ENCODE results near the gene DOCK10.

DNA sequence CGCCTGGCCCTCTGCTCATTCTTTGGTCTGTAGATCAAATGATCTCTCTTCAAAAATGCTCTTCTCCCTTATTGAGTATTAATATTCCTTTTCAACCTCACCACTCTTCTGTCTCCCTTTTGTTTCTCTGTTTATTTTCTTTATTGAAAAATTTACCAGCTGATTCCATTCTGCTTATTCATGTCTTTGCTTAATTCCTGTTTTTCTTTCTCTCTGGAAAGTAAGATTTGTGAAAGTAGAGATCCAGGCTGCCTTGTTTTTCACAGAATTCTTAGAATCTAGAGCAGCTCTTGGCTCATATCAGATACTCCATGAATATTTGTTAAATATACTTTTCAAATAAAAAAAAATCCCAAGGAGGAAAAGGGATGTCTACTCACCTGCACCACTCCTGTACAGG is 157.0 kb downstream of the DOCK10 start:
- TF ChIP-seq, protein P1, sequence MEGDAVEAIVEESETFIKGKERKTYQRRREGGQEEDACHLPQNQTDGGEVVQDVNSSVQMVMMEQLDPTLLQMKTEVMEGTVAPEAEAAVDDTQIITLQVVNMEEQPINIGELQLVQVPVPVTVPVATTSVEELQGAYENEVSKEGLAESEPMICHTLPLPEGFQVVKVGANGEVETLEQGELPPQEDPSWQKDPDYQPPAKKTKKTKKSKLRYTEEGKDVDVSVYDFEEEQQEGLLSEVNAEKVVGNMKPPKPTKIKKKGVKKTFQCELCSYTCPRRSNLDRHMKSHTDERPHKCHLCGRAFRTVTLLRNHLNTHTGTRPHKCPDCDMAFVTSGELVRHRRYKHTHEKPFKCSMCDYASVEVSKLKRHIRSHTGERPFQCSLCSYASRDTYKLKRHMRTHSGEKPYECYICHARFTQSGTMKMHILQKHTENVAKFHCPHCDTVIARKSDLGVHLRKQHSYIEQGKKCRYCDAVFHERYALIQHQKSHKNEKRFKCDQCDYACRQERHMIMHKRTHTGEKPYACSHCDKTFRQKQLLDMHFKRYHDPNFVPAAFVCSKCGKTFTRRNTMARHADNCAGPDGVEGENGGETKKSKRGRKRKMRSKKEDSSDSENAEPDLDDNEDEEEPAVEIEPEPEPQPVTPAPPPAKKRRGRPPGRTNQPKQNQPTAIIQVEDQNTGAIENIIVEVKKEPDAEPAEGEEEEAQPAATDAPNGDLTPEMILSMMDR (IDR thresholded peaks at IDR 0.05), result no peak
- TF ChIP-seq POLR2A (IDR thresholded peaks at IDR 0.05), result no peak
- no peak for TF ChIP-seq POLR2AphosphoS5 (IDR thresholded peaks at IDR 0.05)
- no peak for TF ChIP-seq EP300 (IDR thresholded peaks at IDR 0.05)

Data from suprapubic skin (tissue), 4 donors.